ENCODE measurements around the gene ELK3.

DNA sequence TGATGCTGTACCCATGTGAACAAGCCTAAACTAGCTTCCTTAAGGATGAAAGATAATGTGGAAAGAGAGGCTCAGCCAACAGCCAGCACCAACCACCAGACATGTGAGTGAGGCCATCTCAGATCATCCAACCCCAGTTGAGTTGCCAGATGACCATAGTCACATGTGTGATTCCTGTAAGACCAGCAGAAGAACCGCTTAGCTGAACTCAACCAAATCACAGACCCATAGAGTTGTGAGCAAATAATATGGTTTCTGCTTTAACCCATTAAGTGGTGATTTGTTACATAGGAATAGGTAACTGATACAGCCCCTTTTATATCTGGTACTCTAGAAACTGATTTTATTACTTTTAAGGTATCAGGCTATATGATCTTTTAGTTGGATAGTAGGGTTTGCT is 17.6 kb upstream of the ELK3 start:
- TF ChIP-seq POLR2AphosphoS5 (IDR thresholded peaks at IDR 0.05; ENCODE audit: low read depth, low read length) (no peak), TAF1 (IDR thresholded peaks at IDR 0.05; ENCODE audit: borderline replicate concordance, low read depth, low read length) (no peak)
